Pancreas (tissue), 10 donors: ENCODE data around the gene MTMR10. TPM values are rescaled to one million over a fixed set of nuclear protein-coding genes. Genes with fewer than 3 reads are reported as not detected.

Experiments
- ATAC-seq, 4 donors: fragments of 200-7000 bp; cut with Tn5 transposase; one replicate each; pipeline versions ENCODE4 v1.8.0 to v1.9.1; 2020; ENCODE audit warnings: mild to moderate bottlenecking in 4 of 4, moderate library complexity in 4 of 4
- DNase-seq, 6 donors: peaks; one replicate each; pipeline ENCODE4 v3.0.0-alpha.2; 2020
- FAIRE-seq: peaks from 2 replicates; lab custom pipeline; 2012; peaks lifted over from hg19 to GRCh38; lab: Jason Lieb, UNC
- H3K27ac ChIP-seq, 4 donors: fragments of 200-600 bp; sonication (generic); 1 replicate in 3 of 4; 2 replicates in 1 of 4; pipeline versions ENCODE4 v1.5.0 to v1.8.0; 2020
- H3K27me3 ChIP-seq, 4 donors: fragments of 200-600 bp; one replicate each; pipeline ENCODE4 v1.8.0; 2021
- H3K36me3 ChIP-seq, 3 donors: fragments of 200-600 bp; sonication (generic) in 1 of 3; one replicate each; pipeline versions ENCODE4 v1.5.0 to v1.8.0; 2020 to 2021
- H3K4me1 ChIP-seq, 3 donors: fragments of 200-600 bp; one replicate each; pipeline ENCODE4 v1.8.0; 2021
- H3K4me3 ChIP-seq, 4 donors: fragments of 200-600 bp; sonication (generic) in 2 of 4; one replicate each; pipeline versions ENCODE4 v1.5.0 to v1.8.0; 2020 to 2021
- H3K9me3 ChIP-seq, 4 donors: fragments of 200-600 bp; one replicate each; pipeline ENCODE4 v1.8.0; 2021
- WGBS, 2 donors: extraction: QIAGEN DNeasy Blood & Tissue Kit; methylation state at CpG; one replicate each; pipeline ENCODE4 v1.1.7; 2013; 5-methylcytosine and 5-hydroxymethylcytosine counted together
- intact Hi-C, 3 donors: fragments of 100-400 bp; cut with DNase I; formaldehyde crosslinking; loops; one replicate each; pipeline versions ENCODE4 v1.11.1 to v1.14.2; 2022
- polyA plus RNA-seq, 2 donors: library from polyadenylated mRNA; stranded (reverse); fragments of 200-250 nt; gene quantifications; one replicate each; pipeline ENCODE4 v1.2.3, GENCODE V29; 2013
- total RNA-seq, 6 donors: library from RNA; stranded (reverse); fragmentation: NEBNext Ultra II Directional in 4 of 6; extraction: Animal tissue kit (Norgen Biotek cat#: 25700) in 4 of 6; gene quantifications; one replicate each; pipeline versions ENCODE4 v1.2.1 to v1.2.4, GENCODE V29; 2021 to 2023
- TF ChIP-seq, protein P1 (sequence below), 4 donors: fragments of 200-600 bp; sonication (generic) in 3 of 4; IDR thresholded peaks; one replicate each; pipeline versions ENCODE4 v1.5.0 to v1.8.0; 2021; ENCODE audit warnings: antibody characterized with exemption in 4 of 4
- donor health status: healthy with polysubstance abuse.
- donor health status: DM: no; HTN: no; CAD: no; lungs with moderate emphysema.
- donor health status: DM: no; HTN: no; CAD: no.
- donor health status: control.
- donor health status: control.
- donor health status: Bipolar disorder and iron deficiency.
- donor health status: DM: yes; HTN: yes; CAD: no.
- donor health status: DM: no; HTN: no; CAD: no.
- donor health status: DM: no; HTN: no; CAD: no.
- donor health status: DM: yes; HTN: yes; CAD: no.

Gene MTMR10
- total and polyA plus RNA-seq, 8 donors, result 7.5 to 18.9 (median 12.0) TPM

DNA sequence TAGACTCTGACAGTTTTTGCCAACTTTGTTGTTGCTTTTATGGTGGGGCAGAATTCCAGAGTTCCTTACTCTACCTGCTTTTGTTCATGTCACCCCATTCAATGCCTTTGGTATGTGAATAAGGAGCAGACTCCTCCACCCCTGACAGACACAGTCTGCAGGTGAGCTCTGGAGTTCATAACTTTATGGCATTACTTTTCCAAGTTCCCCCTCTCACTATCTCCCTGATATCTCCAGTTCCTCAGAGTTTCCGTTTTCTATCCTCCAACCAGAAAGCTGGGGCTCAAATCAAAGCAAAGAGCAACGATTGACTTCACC lies 23.1 kb upstream of the MTMR10 start:
- no peaks in the 10 kb centered on the region for H3K4me1 ChIP-seq
- ATAC-seq, result peak in 1 of 4 donors; percentile 12
- no peaks in the 10 kb centered on the region for H3K36me3 ChIP-seq
- TF ChIP-seq, protein P1, sequence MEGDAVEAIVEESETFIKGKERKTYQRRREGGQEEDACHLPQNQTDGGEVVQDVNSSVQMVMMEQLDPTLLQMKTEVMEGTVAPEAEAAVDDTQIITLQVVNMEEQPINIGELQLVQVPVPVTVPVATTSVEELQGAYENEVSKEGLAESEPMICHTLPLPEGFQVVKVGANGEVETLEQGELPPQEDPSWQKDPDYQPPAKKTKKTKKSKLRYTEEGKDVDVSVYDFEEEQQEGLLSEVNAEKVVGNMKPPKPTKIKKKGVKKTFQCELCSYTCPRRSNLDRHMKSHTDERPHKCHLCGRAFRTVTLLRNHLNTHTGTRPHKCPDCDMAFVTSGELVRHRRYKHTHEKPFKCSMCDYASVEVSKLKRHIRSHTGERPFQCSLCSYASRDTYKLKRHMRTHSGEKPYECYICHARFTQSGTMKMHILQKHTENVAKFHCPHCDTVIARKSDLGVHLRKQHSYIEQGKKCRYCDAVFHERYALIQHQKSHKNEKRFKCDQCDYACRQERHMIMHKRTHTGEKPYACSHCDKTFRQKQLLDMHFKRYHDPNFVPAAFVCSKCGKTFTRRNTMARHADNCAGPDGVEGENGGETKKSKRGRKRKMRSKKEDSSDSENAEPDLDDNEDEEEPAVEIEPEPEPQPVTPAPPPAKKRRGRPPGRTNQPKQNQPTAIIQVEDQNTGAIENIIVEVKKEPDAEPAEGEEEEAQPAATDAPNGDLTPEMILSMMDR (IDR thresholded peaks at IDR 0.05), result no peak
- no peak for DNase-seq
- 16 to 52% methylated on average over 2 of the region's 2 CpGs for WGBS, 2 donors
- no peaks in the 10 kb centered on the region for H3K27me3 ChIP-seq
- FAIRE-seq, result no peak
- peak overlapping the region in 2 of 4 donors; percentile 7 to 9 for H3K27ac ChIP-seq
- H3K9me3 ChIP-seq, result peaks cover 0 to 3% (median 0%) of the 10 kb centered on the region in 4 donors
- intact Hi-C loops, result no loop called here
- H3K4me3 ChIP-seq, result no peak overlapping the region

DNA sequence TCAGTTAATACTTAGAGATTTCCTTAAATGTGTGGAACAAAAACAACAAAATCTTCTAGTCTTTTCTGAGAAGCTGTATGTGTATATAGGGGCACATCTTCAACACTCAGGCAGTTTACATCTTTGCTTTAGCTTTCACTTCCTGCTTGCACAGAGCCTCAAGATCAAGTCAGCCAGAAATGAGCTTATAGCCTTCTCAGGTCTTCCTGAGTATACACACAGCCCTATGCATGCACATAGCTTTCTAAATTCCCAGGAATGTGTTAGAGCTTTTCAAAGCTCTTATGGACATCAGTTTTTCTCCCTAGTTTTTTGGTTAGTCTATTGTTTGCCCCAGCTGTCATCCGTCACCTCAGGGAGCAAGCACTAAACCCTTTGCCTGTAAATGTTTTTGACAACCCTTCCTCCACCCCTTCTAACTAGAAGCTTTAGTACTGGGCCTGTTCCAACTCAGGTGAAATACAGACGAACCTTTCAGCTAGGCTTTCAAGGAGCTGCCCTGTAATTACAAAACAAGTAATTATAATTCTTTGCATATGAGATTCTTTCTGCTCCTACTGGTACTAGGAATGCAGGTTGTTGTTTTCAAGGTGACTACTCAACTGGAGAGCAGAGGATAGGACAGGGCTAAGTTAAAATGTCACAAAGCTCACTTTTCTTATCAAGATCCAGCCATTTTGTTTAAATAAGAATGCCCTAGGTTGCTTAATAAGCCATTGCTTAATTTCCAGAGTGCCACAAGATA lies 22.6 kb upstream of the MTMR10 start:
- peak in 3 of 4 donors; percentile 20 to 67 (median 59) for ATAC-seq
- WGBS, 2 donors, result 32 to 36% methylated on average over 2 of the region's 2 CpGs
- no peak for DNase-seq
- H3K36me3 ChIP-seq, result no peaks in the 10 kb centered on the region
- no peak for FAIRE-seq
- peaks cover 0 to 3% (median 0%) of the 10 kb centered on the region in 4 donors for H3K9me3 ChIP-seq
- H3K4me3 ChIP-seq, result no peak overlapping the region
- H3K27me3 ChIP-seq, result no peaks in the 10 kb centered on the region
- TF ChIP-seq, protein P1 (IDR thresholded peaks at IDR 0.05), result no peak
- intact Hi-C loops, result no loop called here
- no peaks in the 10 kb centered on the region for H3K4me1 ChIP-seq
- peak overlapping the region in 2 of 4 donors; percentile 7 to 9 for H3K27ac ChIP-seq

DNA sequence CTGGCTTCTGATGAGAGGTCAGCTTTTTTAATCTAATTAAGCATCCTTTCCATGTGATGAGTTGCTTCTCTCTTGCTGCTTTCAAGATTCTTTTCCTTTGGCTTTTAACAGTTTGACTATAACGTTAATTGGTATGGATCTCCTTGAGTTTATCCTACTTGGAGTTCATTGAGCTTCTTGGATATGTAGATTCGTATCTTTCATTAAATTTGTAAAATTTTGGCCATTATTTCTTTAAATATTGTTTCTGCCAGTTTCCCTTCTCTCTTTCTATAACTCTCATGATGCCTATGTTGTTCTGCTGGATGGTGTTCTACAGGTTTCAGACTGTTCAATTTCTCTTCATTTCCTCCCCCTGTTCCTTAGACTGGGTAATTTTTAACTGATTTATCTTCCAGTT lies 21.0 kb upstream of the MTMR10 start:
- H3K9me3 ChIP-seq, result peaks cover 0 to 3% (median 0%) of the 10 kb centered on the region in 4 donors
- TF ChIP-seq, protein P1 (IDR thresholded peaks at IDR 0.05), result no peak
- intact Hi-C loops, result no loop called here
- no peaks in the 10 kb centered on the region for H3K4me1 ChIP-seq
- WGBS, 2 donors, result 76 to 88% methylated on average over 2 of the region's 2 CpGs
- DNase-seq (no peak), ATAC-seq (no peak), FAIRE-seq (no peak)
- no peak overlapping the region for H3K27ac ChIP-seq
- no peak overlapping the region for H3K4me3 ChIP-seq
- no peaks in the 10 kb centered on the region for H3K36me3 ChIP-seq
- H3K27me3 ChIP-seq, result no peaks in the 10 kb centered on the region

DNA sequence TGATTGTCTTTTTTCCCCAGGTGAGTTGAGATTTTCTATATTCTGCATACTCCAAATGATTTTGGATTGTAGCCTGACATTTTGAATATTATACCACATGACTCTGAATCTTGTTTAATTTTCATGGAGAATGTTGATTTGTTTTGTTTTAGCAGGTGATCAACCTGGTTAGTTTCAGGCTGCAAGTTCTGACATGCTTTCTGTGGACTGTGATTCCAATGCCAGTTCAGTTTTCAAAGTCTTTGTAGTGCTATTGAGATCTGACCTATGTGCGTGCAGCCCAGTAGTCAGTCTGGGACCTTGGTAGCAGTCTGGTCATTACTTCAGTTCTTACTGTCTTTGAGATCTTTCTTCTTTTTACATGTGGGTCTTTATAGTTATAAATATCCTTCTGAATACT lies 18.6 kb upstream of the MTMR10 start:
- intact Hi-C loops, result no loop called here
- Histone ChIP-seq H3K27ac (no peak overlapping the region), H3K27me3 (no peaks in the 10 kb centered on the region), H3K4me3 (no peak overlapping the region), H3K36me3 (no peaks in the 10 kb centered on the region), H3K4me1 (no peaks in the 10 kb centered on the region), H3K9me3 (peaks cover 0 to 3% (median 0%) of the 10 kb centered on the region in 4 donors)
- TF ChIP-seq, protein P1 (IDR thresholded peaks at IDR 0.05), result no peak
- 89 to 95% methylated on average over 1 of the region's 1 CpG for WGBS, 2 donors
- no peak for DNase-seq
- no peak for FAIRE-seq
- no peak for ATAC-seq

DNA sequence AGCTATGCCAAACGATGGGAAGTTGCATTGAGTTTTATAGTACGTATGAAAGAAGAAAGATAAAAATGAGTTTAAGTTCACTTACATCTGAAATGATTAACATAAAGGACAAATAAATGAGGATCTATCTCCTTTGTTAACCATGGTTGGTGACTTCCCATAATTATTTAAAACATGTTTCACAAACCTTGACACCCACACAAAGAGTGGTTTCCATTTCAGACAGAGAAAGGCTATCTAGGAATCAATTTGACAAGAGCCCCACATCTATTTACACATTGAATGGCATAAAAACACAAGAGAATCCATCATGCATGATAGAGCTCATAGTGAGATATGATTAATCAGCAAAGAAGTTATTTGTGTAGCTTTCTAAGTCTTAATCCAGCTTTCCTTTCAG lies 14.2 kb upstream of the MTMR10 start:
- 38 to 53% methylated on average over 2 of the region's 2 CpGs for WGBS, 2 donors
- intact Hi-C loops, result no loop called here

More for the DNA sequence above, 14.2 kb upstream of the MTMR10 start:
- TF ChIP-seq, protein P1 (IDR thresholded peaks at IDR 0.05), result no peak
- H3K9me3 ChIP-seq, result no peaks in the 10 kb centered on the region
- no peak overlapping the region for H3K27ac ChIP-seq
- ATAC-seq, result no peak
- no peaks in the 10 kb centered on the region for H3K27me3 ChIP-seq
- H3K4me3 ChIP-seq, result no peak overlapping the region
- no peak for FAIRE-seq
- DNase-seq, result no peak
- no peaks in the 10 kb centered on the region for H3K36me3 ChIP-seq
- no peaks in the 10 kb centered on the region for H3K4me1 ChIP-seq
